HG02642 (cell line): ENCODE results near the gene ZNF138.

Experiments
- ATAC-seq: cut with Tn5 transposase; IDR thresholded peaks from one replicate; pipeline ENCODE4 v1.9.1; 2021; ENCODE audit warnings: mild to moderate bottlenecking; ENCODE audit not compliant: unreplicated experiment, poor library complexity

Gene ZNF138

DNA sequence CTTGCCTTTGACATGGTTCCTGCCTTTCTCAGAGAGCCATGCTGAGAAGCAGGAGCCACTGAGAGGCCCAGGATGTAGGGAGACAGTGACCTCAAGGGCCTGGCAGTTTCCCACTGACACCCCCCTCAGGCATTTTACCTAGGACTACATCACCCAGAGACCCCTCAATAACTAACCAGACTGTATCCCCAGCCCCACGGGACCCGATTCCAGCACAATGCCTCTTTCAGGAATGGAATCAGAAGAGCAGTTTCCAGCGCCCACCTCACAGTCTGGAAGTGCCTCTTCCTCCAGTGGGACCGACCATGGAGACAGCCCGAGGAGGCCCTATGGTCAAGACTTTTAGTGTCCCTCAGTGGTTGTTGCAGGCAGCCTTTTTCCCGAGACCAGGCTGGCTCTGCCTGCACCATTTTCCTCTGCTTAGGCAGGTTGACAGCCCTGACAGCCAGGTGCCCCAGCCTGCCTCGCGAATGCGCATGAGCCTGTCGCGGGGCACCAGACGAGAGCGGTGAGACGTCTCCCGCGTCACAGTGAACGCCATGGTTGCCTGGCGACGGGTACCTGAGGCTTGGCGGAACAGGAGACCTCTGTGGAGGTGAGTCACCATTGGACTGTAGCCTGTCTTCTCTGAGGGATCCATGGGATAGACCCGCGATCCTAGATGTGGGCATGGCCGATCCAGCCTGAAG, 80.5 kb downstream of the ZNF138 start:
- no peak for ATAC-seq

DNA sequence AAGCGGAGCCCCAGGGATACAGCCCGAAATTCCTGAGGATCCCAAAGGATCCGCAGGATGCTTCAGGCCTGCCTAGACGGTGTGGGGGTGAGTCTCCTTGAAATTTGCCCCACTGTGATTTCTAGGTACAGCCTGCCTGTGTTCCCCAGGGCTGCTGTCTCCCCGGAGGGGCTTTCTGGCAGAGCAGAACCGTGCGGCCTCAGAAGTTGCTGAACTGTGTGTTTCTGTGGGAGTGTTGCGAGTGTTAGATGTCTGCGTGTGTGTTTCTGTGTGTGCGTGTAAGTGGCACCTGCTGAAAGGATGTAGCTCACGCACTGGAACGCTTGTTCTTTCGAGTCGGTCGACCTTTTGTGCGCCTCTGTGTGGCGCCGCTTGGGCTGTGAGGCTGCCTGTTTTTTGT, 81.0 kb downstream of the ZNF138 start:
- no peak for ATAC-seq

GRCh38 chr7:64875658-64876406, 81.6 kb downstream of the ZNF138 start:
- no peak for ATAC-seq

DNA sequence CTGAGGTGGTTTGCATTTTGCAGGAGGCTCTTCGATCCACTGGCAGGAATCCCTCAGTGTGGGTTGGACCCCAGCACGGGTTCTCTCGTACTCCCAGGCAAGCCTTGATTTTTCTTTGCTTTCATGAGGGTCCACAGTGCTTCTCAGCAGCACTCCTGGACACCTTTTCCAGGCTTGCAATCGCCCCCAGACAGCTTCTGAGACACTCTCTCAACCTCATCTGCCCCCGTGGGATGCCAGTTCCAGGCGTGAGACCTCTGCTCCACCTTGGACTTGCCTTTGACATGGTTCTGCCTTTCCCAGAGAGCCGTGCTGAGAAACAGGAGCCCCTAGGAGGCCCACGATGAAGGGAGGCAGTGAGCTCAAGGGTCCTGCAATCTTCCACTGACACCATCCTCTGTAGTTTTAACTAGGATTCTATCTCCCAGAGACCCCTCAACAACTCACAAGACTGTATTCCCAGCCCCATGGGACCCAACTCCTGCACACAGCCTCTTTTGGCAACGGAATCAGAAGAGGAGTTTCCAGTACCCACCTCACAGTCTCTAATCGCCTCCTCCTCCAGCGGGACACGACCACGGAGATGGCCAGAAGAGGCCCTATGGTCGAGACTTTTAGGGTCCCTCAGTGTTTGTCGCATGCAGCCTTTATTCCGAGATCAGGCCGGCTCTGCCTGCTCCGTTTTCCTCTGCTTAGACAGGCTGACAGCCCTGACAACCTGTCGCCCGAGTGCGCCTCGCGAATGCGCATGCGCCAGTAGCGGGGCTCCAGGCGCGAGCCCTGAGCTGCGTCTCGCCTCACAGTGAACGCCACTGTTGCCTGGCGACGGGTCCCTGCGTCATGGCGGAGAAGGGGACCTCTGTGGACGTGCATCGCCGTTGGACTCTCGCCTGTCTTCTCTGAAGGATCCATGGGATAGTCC, 82.8 kb downstream of the ZNF138 start:
- ATAC-seq: no peak

DNA sequence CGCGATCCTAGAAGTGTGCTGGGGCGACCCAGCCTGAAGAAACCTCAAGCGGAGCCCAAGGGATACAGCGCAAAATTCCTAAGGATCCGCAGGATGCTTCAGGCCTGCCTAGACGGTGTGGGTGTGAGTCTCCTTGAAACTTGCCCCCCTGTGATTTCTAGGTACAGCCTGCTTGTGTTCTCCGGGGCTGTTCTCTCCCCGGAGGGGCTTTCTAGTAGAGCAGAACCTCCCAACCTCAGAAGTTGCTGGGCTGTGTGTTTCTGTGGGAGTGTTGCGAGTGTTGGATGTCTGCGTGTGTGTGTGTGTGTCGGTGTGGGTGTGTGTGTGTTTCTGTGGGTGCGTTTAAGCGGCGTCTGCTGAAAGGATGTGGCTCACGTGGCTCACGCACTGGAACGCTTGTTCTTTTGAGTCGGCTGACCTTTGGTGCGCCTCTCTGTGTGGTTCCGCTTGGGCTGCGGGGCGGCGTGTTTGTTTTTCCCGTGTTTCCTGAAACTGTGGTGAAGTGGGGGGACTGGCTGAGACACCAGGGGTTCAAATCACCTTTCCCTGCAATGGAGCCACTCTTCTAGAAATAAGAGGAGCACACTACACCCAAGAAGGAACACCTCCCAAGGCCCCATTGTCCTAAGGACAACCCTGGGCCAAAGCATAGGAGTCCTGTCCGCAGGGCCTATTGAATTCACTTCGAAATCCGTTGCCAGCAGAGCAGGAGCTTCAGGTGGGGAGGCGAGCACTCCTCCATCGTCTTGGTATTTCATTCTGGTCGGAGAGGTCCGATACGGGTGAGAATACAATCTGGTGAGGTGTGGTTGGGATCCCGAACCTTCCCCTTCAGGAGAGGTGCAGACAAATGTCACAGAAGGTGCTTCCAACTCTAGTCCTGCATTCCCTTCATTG, 83.7 kb downstream of the ZNF138 start:
- no peak for ATAC-seq

GRCh38 chr7:64878684-64879083, 84.5 kb downstream of the ZNF138 start:
- no peak for ATAC-seq

- no peak for ATAC-seq
These were observed 85.0 kb downstream of the ZNF138 start for GRCh38 chr7:64879086-64879730.

DNA sequence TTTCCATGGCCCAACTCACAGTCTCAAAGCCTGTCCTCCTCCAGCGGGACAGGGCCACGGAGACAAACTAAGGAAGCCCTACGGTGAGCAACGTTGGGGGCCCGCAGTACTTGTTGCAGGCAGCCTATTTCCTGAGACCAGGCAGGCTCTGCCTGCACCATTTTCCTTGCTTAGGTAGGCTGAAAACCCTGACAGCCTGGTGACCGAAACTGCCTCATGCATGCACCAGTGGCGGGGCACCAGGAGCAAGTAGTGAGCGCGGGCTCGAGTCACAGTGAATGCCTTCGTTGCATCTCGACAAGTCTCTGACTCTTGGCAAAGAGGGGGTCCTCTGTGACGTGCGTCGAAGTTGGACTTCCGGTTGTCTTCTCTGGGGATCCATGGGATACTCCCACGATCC, 85.6 kb downstream of the ZNF138 start:
- ATAC-seq: no peak

DNA sequence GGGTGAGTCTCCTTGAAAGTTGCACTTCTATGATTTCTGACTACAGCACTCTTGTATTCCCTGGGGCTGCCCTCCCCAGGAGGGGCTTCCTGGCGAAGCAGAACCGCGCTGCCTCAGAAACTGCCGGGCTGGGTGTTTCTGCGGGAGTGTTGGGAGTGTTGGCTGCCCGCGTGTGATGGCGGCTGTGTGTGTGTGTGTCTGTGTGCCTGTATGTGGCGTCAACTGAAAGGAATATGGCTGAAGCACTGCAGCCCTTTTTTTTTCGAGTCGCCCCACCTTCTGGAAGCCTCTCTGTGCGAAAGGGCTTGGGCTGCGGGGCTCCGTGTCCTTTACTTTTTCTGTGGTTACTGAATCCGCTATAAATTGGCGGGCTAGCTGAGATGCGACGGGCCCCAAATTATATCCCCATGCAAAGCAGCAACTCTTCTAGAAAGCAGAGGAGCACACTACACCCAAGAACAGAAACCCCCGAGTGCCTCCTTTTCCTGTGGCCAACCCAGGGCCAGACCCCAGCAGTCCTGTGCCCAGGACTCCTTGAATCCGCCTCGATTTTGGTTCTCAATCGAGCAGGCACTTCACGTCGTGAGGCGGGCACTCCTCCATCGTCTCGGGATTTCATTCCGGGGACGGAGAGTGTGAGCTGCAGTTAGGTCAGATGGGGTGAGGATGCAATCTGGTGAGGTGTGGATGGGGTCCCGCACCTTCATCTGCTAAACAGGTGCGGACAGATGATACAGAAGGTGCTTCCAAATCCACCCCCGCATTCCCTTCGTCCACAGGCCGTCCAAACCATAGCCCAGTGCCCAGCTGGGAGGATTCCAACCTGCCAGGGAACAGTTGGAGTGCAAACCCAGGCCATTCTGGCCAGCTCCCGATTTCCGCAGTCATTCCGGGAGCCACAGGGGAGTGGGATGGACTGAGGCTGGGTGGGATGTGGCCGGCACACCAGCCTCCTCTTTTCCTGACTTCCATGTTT, 86.4 kb downstream of the ZNF138 start:
- ATAC-seq: no peak

DNA sequence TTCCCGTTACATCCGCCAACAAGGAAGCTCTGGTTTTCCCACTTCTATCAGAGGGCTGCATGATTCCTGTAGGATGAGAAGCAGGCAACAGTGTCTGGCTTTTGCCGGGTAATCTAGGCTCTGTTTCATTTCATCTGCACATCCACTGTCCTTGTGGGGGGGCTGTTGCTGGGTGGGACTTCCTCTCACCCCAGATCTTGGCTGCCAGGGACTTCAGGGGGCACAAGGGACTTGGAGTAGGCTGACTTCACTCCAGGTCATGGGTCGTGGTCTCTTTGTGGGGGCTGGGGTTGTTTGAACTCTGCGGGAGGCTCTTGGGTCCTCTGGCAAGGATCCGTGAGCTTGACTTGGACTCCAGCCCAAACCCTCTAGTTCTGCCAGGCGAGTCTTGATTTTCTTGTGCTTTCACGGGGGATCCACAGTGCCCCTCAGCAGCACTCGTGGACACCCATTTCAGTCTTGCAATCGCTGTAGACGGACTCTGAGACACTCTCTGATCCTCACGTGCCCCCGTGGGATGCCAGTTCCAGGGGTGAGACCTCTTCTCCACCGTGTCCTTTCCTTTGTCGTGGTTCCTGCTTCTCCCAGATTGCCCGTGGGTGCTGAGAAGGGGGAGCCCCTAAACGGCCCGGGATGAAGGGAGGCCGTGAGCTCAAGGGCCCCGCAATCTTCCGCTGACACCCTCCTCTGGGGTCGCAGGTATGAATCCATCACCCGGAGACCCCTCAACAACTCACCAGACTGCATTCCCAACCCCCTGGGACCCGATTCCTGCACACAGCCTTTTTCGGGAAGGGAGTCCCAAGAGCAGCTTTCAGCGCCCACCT, 87.4 kb downstream of the ZNF138 start:
- no peak for ATAC-seq

DNA sequence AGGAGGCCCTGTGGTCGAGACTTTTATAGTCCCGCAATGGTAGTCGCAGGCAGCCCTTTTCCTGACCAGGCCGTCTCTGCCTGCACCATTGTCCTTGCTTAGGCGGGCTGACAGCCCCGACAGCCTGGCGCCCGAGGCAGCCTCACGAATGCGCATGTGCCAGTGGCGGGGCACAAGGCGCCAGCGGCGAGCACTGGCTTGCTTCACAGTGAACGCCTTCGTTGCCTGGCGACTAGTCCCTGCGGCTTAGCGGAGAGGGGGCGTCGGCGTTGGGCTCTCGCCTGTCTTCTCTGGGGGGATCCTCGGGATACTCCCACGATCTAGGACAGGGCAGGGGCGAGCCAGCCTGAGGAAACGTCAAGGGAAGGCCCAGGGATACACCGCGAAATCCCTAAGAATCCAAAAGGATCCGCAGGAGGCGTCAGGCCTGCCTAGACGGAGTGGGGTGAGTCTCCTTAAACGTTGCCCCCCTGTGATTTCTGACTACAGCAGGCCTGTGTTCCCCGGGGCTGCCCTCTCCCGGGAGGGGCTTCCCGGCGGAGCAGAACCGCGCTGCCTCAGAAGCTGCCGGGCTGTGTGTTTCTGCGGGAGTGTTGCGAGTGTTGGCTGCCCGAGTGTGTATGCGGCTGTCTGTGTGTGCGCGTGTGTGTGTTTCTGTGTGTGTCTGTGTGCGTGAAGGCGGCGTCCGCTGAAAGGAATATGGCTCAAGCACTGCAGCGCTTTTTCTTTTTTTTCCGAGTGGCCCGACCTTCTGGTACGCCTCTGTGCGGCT, 88.3 kb downstream of the ZNF138 start:
- ATAC-seq: no peak
